Activated effector memory CD4-positive, alpha-beta T cell treated with Interleukin-2 at 50 U/mL for 16 hours (primary cell): ENCODE measurements around the gene ADGRD1.
"Not testable (repeated sequence)": the region's sequence is repeated elsewhere in the genome, so short reads cannot be mapped to it uniquely, and the experiment has no call there.

Source experiments
- DNase-seq: peaks from one replicate; pipeline ENCODE4 v3.0.0-alpha.2; 2020

ADGRD1 gene

GRCh38 chr12:131128966-131129619 lies 175.4 kb downstream of the ADGRD1 start:
- not testable (repeated sequence) for DNase-seq

GRCh38 chr12:131129839-131130238 lies 176.1 kb downstream of the ADGRD1 start:
- DNase-seq: no peak

- no peak for DNase-seq
Measured at GRCh38 chr12:131130311-131130911, 176.7 kb downstream of the ADGRD1 start.

GRCh38 chr12:131131077-131131807 lies 177.5 kb downstream of the ADGRD1 start:
- no peak for DNase-seq

DNA sequence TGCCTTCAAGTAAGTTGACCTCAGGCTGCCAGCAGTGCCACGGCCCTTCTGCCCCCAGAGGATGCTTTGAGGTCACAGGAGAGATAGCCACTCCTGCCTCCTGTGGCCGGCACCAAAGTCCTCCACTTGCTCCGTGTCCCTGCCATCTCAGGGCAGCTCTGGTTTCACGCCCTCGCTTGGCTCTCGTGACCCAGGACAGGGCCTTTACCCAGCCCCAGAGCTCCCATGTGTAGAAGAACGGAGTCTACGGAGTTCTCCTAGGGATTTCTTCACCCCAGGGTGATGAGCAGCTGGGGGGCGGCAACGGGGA lies 178.1 kb downstream of the ADGRD1 start:
- no peak for DNase-seq

DNA sequence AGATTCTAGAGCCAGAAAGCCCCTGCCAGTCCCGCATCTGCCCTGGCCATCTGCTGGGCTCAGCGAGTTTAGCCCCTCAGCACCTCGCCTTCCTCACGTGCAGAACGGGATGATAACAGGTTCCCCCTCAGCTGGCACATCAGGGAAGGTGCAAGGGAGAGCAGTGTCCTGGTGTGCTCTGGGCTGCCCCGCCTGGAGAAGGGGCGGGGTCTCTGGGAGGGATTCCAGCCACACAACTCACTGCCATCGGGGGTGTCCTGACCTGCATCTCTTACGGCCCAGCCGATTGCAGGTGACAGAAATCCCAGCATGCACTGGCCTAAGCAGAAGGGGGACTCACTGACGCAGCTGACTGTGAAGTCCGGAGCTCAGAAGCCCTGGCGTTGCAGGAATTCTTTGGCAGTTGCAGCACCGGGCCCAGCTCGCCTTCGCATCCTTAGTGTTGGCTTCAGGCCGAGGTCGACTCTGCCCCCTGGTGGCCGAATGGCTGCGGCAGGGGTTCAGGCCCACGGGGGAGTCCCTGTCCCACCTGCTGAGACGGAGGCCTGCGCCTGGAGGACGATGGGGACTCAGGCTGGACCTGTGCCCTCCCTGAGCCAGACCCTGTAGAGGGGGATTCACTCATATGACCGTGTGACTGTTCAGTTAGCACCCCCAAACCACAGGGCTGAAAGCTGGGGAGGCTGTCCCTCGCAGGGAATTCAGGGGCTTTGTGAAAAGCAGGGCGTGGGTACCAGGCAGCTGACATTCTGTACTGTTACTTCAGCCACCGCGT lies 178.6 kb downstream of the ADGRD1 start:
- peak; percentile 52 for DNase-seq

DNA sequence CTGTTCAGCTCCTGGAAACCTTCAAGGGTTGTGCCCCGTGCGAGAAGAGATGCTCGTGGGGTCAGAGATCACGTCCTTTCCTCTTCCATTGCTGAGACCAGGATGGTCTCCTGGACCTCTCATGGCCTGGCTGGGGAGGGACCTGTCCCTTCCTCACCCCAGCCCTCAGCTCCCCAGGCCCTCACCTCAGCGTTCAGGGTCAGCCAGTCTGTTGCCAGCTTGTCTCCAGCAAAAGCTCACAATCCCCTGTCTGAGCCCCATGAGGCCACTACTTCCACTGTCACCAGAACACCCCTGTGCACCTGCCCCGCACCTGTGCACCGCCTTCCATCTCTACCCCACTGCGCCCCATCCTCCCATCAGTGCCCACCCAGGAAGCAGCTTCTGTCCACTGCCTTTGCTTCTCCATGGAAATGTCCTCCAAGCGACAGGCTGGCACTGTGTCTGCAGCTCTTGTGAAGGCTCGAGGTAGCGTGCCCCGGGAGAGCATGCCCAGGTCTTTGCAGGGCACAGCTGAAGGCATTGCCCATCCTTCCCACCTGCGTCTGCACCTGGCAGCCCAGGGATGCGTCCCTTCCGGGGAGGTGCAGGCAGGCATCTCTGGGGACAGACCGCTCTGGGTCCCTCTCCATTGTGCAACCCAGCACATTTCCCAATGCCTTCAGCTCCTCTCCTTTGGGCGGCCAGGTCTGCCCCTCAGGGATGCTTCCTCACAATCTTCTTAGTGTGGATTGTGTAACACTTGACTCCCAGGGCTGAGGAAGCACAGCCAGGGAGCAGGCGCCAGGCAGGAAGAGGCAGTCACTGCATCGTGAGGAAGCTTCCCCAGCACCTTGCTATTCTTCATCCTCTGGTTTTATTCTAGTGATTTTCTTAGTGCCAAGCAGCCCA lies 179.6 kb downstream of the ADGRD1 start:
- no peak for DNase-seq

DNA sequence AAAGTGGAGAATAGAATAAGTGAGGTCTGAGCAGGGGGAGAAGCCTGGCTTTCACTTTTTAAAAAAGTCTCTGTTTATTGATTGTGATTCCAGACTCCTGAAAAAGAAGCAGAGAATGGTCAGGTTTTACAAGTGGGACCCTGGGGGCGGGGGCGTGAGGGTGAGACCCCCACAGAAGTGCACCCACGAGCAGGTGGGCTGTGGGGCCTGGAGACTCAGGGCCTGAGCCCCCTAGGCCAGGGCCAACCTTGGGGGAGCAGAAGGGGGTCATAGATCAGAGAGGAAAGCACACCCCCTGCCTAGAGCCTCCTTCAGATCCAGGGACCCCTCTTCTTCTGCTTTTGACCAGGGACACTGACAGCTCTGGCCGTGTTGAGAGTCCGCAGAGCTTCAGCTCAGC lies 180.3 kb downstream of the ADGRD1 start:
- no peak for DNase-seq

GRCh38 chr12:131134523-131135310 lies 181.0 kb downstream of the ADGRD1 start:
- DNase-seq: no peak

- no peak for DNase-seq
Measured at GRCh38 chr12:131135311-131135785, 181.6 kb downstream of the ADGRD1 start.

DNA sequence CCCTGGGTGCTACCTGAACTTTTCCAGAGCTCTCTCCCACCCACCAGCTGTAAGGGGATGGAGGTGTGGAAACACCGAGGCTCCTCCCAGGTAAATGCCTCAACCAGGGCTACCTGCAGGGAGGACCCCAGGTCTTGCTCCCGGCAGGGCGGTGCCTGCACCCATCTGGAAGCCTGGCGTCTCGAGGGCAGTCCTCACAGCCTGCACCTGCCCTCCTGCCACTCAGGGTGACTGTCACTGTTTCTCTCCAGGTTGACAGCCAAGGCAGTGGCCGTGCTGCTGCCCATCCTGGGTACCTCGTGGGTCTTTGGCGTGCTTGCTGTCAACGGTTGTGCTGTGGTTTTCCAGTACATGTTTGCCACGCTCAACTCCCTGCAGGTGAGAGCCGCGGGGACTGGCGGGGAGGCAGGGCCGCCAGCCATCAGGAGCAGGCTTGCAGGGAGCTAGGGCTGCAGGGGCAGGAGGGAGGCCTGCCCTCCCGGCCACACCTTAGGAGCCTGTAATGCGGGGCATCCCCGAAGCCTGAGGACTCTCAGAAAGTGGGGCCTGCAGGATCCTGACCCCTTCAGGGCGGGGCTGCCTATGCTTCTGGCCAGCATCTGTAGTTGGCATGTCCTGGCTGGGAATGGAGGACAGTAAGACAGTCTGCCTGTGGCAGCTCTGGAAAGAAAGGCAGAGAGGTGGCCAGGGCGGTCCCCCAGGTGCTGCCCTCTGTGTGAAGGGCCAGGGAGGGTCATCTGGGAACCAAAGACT lies 182.3 kb downstream of the ADGRD1 start:
- DNase-seq: no peak

- DNase-seq: no peak
Measured at GRCh38 chr12:131136539-131136872, 182.8 kb downstream of the ADGRD1 start.

GRCh38 chr12:131137009-131137835 lies 183.5 kb downstream of the ADGRD1 start:
- DNase-seq: no peak

GRCh38 chr12:131137836-131138637 lies 184.3 kb downstream of the ADGRD1 start:
- no peak for DNase-seq

GRCh38 chr12:131138638-131139362 lies 185.1 kb downstream of the ADGRD1 start:
- DNase-seq: no peak

DNA sequence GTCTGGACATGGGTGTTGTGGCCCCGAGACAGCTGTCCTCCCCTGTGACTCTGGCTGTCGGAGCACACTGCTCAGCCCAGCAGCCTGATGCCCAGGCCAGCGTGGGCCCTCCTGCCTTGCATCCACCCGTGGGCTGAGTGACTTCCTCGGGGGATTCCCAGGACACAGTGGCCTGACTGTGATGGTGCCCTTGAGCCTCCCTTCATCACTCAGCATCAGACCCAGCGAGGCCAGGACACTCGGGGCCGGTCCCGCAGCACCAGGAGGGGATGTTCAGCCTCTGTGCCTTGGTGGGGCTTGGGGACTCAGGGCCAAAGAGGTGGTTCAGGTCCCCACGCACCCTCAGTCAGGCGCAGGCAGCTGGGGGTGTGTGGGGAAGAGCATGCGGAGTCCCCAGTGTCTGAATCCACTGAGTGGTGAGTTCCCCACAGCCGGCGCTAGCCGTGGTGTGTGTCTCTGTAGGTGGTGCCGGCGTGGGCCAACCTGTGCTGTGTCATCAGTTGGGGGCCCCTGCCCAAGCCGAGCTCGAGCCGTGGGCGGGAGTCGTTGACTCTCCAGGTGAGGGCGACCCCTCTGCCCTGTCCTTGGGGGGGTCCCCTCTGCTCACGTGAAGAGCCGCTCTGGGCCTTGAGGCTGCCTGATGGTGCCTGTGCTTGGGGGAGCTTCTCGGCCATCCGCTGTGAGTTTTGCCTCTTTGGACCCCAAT lies 185.8 kb downstream of the ADGRD1 start:
- DNase-seq: no peak

GRCh38 chr12:131140069-131140435 lies 186.3 kb downstream of the ADGRD1 start:
- DNase-seq: no peak

- DNase-seq: no peak
Measured at GRCh38 chr12:131140697-131141096, 187.0 kb downstream of the ADGRD1 start.
